DND-41 (cell line): ENCODE results near the gene TRAIP.
A peak's percentile ranks its signal among the peaks of the same experiment; 100 is the strongest.

Source experiments
- ATAC-seq: fragments of 200-7000 bp; cut with Tn5 transposase; 3 replicates; pipeline ENCODE4 v1.9.1; 2021; ENCODE audit warnings: low read depth; ENCODE audit not compliant: insufficient read depth
- DNase-seq: peaks from one replicate; pipeline ENCODE4 v3.0.0-alpha.2; 2020
- H2AFZ ChIP-seq: 2 replicates; pipeline ENCODE4 v1.6.0; 2012; ENCODE audit warnings: low read depth, low read length
- H3K27ac ChIP-seq: 2 replicates; pipeline ENCODE4 v1.5.1; 2012; ENCODE audit warnings: low read length, inconsistent platforms
- H3K27me3 ChIP-seq: fragments of 200-600 bp; sonication (generic); 2 replicates; pipeline ENCODE4 v1.6.0; 2012; ENCODE audit warnings: low read length, mild to moderate bottlenecking, inconsistent platforms; ENCODE audit not compliant: insufficient read depth, poor library complexity
- H3K36me3 ChIP-seq: 2 replicates; pipeline ENCODE4 v1.5.1; 2012; ENCODE audit warnings: low read length, inconsistent platforms; ENCODE audit not compliant: insufficient read depth
- H3K4me1 ChIP-seq: 2 replicates; pipeline ENCODE4 v1.5.1; 2012; ENCODE audit warnings: mild to moderate bottlenecking, low read length; ENCODE audit not compliant: insufficient read depth
- H3K4me2 ChIP-seq: 2 replicates; pipeline ENCODE4 v1.6.0; 2012; ENCODE audit warnings: mild to moderate bottlenecking, moderate library complexity, low read length, inconsistent platforms; ENCODE audit not compliant: insufficient read depth
- H3K4me3 ChIP-seq, 2 experiments: fragments of 200-600 bp in 1 of 2; shearing (Covaris generic) in 1 of 2; 2 replicates each; pipeline ENCODE4 v1.5.1; 2012 to 2016; ENCODE audit warnings: inconsistent platforms in 2 of 2, low read length in 2 of 2, mild to moderate bottlenecking in 2 of 2, low read depth in 1 of 2, moderate library complexity in 1 of 2
- H3K79me2 ChIP-seq: 2 replicates; pipeline ENCODE4 v1.6.0; 2012; ENCODE audit warnings: low read length, inconsistent platforms; ENCODE audit not compliant: insufficient read depth
- H3K9ac ChIP-seq: 2 replicates; pipeline ENCODE4 v1.6.0; 2012; ENCODE audit warnings: low read depth, mild to moderate bottlenecking, inconsistent platforms, low read length, moderate library complexity
- H3K9me3 ChIP-seq: 2 replicates; pipeline ENCODE4 v1.5.1; 2012; ENCODE audit warnings: low read length, moderate library complexity, mild to moderate bottlenecking, inconsistent platforms; ENCODE audit not compliant: insufficient read depth, severe bottlenecking
- H4K20me1 ChIP-seq: 2 replicates; pipeline ENCODE4 v1.6.0; 2012; ENCODE audit warnings: low read length; ENCODE audit not compliant: insufficient read depth
- EZH2 ChIP-seq: IDR thresholded peaks from 3 replicates; pipeline ENCODE4 v1.6.1; 2012; ENCODE audit warnings: borderline replicate concordance, low read depth, mild to moderate bottlenecking, moderate library complexity, low read length, inconsistent platforms; ENCODE audit not compliant: severe bottlenecking
- TF ChIP-seq, protein P1 (sequence below): IDR thresholded peaks from 2 replicates; pipeline ENCODE4 v1.5.1; 2012; ENCODE audit warnings: borderline replicate concordance, low read length, moderate library complexity, mild to moderate bottlenecking; ENCODE audit not compliant: poor library complexity, severe bottlenecking; ENCODE audit errors: extremely low read depth

The TRAIP gene

DNA sequence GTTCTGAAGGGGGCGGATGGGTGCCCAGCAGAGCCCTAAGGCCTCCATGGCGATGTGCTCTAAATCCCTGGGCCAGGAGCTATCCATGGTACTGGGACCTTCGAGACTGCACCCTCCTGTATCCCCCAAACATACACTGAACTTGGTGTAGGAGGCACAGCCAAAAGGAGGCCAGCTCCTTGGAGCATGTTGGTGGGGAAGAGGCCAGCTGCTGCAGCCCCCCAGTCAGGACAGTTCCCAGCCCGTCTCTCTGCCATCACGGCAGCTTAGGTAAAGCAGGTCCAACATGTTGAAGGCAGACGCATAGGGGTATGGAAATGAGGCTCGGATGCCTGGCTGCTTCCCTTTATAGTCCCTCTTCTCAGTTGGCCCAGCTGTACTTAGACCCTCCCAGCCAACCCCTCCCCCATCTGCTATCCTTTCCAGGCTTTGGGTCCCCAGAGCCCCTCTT lies 11.5 kb upstream of the TRAIP start:
- Histone ChIP-seq H3K4me1 (peaks cover 7% of the 10 kb centered on the region; the same call in 1 of the 2 replicates), H3K9ac (no peak overlapping the region), H3K27ac (no peak overlapping the region), H3K9me3 (no peaks in the 10 kb centered on the region), H3K4me3 (no peak overlapping the region), H4K20me1 (peaks cover 13% of the 10 kb centered on the region), H3K36me3 (no peaks in the 10 kb centered on the region), H2AFZ (no peak overlapping the region), H3K4me2 (no peak overlapping the region), H3K27me3 (peaks cover 32% of the 10 kb centered on the region), H3K79me2 (no peaks in the 10 kb centered on the region)
- DNase-seq (peak; percentile 65), ATAC-seq (peak; percentile 83)
- TF ChIP-seq, protein P1, sequence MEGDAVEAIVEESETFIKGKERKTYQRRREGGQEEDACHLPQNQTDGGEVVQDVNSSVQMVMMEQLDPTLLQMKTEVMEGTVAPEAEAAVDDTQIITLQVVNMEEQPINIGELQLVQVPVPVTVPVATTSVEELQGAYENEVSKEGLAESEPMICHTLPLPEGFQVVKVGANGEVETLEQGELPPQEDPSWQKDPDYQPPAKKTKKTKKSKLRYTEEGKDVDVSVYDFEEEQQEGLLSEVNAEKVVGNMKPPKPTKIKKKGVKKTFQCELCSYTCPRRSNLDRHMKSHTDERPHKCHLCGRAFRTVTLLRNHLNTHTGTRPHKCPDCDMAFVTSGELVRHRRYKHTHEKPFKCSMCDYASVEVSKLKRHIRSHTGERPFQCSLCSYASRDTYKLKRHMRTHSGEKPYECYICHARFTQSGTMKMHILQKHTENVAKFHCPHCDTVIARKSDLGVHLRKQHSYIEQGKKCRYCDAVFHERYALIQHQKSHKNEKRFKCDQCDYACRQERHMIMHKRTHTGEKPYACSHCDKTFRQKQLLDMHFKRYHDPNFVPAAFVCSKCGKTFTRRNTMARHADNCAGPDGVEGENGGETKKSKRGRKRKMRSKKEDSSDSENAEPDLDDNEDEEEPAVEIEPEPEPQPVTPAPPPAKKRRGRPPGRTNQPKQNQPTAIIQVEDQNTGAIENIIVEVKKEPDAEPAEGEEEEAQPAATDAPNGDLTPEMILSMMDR, result no peak
- no peak for TF ChIP-seq EZH2

DNA sequence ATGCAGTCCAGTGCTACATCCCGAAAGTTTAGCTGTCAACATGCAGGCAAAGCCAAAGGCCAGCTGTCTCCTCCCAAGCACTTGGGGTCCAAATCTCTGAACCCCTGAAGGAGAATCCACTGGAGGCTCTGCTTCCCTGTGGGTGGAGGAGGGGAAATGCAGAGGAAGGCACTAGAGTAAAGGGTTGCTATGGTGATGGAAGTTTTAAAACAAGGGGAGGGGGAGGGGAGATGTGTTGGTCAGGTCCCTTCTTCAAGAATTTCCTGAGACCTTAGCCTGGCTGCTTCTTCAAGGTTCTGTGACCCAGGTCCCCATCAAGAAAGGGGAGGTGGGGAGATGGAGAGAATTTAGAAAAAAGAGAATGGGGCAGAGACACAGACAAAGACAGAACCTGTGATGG lies 11.0 kb upstream of the TRAIP start:
- no peak for DNase-seq
- no peak overlapping the region for H3K27ac ChIP-seq
- no peak overlapping the region for H3K4me2 ChIP-seq
- no peak for TF ChIP-seq EZH2
- TF ChIP-seq, protein P1, result no peak
- no peaks in the 10 kb centered on the region for H3K9me3 ChIP-seq
- no peak overlapping the region for H2AFZ ChIP-seq
- peaks cover 7% of the 10 kb centered on the region; the same call in 1 of the 2 replicates for H3K4me1 ChIP-seq
- peaks cover 13% of the 10 kb centered on the region for H4K20me1 ChIP-seq
- no peak overlapping the region for H3K9ac ChIP-seq
- no peak for ATAC-seq
- H3K79me2 ChIP-seq, result no peaks in the 10 kb centered on the region
- no peak overlapping the region for H3K4me3 ChIP-seq
- peaks cover 32% of the 10 kb centered on the region for H3K27me3 ChIP-seq
- no peaks in the 10 kb centered on the region for H3K36me3 ChIP-seq

DNA sequence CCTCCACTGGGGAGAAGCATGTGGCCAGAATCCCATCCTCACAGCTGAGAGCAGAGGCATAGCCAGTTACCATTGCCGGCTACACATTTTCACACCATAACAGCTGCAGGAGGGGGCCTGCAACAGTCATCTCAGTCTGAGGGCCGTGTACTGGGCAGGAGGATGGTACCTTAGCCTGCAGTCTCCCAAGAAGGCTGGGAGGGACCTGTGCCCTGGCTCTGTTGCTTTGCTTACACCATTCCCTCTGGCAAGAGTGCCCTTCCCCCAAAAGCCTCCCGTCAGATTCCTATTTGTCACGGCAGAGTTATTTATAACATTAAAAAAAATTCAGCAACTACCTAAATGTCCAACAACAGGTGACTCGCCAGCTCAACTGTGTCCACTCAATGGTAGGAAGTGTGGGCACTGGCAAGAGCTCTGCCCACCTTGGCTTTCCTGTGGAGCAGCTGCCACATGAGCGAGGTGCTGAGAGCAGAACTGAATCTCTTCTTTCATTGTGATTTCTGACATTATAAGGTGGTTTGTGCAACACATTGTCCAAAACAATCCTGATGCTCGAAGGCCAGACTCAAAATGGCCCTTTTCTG lies 8.9 kb upstream of the TRAIP start:
- peaks cover 13% of the 10 kb centered on the region for H4K20me1 ChIP-seq
- no peaks in the 10 kb centered on the region for H3K36me3 ChIP-seq
- ATAC-seq, result no peak
- no peak overlapping the region for H3K9ac ChIP-seq
- no peaks in the 10 kb centered on the region for H3K9me3 ChIP-seq
- H2AFZ ChIP-seq, result no peak overlapping the region
- no peak for TF ChIP-seq EZH2
- TF ChIP-seq, protein P1, result no peak
- H3K79me2 ChIP-seq, result no peaks in the 10 kb centered on the region
- no peak overlapping the region for H3K27ac ChIP-seq
- no peak for DNase-seq
- H3K4me3 ChIP-seq, result no peak overlapping the region
- H3K4me1 ChIP-seq, result peaks cover 7% of the 10 kb centered on the region; the same call in 1 of the 2 replicates
- H3K27me3 ChIP-seq, result peaks cover 23% of the 10 kb centered on the region
- no peak overlapping the region for H3K4me2 ChIP-seq

DNA sequence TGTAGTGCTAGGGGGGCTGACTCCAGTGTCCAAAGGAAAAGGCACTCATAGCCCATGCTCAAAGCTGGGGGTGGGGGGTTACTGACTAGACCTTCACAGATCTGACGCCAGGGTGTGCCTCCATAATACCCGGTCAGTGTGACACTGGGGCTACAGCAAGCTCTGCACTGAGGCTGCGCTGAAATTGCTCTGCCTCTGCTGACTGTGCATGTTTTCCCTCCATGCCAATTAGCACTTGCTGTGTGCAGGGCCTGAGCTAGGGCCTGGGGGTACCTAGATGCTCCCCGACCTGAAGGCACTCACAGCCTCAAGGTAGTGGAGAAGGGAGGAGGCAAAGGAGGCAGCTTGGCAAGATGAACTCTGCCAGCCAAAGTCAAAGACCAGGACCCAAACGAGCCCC lies 8.1 kb upstream of the TRAIP start:
- TF ChIP-seq, protein P1, result no peak
- TF ChIP-seq EZH2, result no peak
- H3K79me2 ChIP-seq, result no peaks in the 10 kb centered on the region
- H3K4me3 ChIP-seq, result no peak overlapping the region
- H3K27me3 ChIP-seq, result peaks cover 16% of the 10 kb centered on the region
- no peak overlapping the region for H3K27ac ChIP-seq
- DNase-seq (no peak), ATAC-seq (no peak)
- H3K9me3 ChIP-seq, result no peaks in the 10 kb centered on the region
- no peak overlapping the region for H3K9ac ChIP-seq
- peaks cover 13% of the 10 kb centered on the region for H4K20me1 ChIP-seq
- H2AFZ ChIP-seq, result no peak overlapping the region
- peaks cover 2% of the 10 kb centered on the region; the same call in 1 of the 2 replicates for H3K4me1 ChIP-seq
- no peaks in the 10 kb centered on the region for H3K36me3 ChIP-seq
- H3K4me2 ChIP-seq, result no peak overlapping the region
